ENCODE data around the gene INTS13. TPM values are rescaled to one million over a fixed set of nuclear protein-coding genes. Genes with fewer than 3 reads are reported as not detected.
"Not testable (repeated sequence)": the region's sequence is repeated elsewhere in the genome, so short reads cannot be mapped to it uniquely, and the experiment has no call there.

Gene INTS13
- total and polyA plus RNA-seq, 3 experiments from 2014 or later = 22.3 to 64.5 (median 58.7) TPM

DNA sequence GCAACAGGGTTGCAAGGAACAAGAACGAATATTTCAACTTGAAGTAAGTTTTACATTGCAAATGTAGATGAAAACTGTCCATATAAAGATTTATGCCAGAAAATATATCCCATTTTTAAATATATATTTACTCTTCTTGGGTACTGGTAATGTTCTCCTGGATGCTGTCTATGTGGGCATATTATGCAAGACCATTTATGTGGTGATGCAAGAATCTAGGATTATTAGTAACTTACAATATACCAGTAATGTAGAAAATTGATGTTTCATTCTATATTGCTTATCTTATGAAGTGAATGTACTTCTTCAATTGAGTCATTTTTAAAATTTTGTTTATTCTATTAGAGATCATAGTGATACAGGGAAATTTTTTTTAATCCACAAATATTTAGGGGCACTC, 25.6 kb upstream of the INTS13 start:
- ChIA-PET CTCF (interaction anchor here (1.5 kb wide), 1 partner anchor 50 kb away, joined by 6 read pairs; the partner anchor contains the start of gene TM7SF3), POLR2A (no interaction called here)
- H3K27ac ChIP-seq (ENCODE audit: low read depth, low read length) = no peak overlapping the region
- H3K27me3 ChIP-seq (ENCODE audit: insufficient read depth, low read length, poor library complexity, severe bottlenecking) = no peaks in the 10 kb centered on the region
- Mint-ChIP-seq H3K4me1 (peaks cover 4 to 8% (median 4%) of the 10 kb centered on the region in 3 donors), H3K9me3 (no peaks in the 10 kb centered on the region), H3K36me3 (peaks cover 4 to 74% (median 21%) of the 10 kb centered on the region in 3 donors), H3K4me3 (no peak overlapping the region), H3K27ac (peak overlapping the region in 3 of 8 donors; percentile 26 to 70 (median 29)), H3K27me3 (no peaks in the 10 kb centered on the region)
- H3K36me3 ChIP-seq (ENCODE audit: insufficient read depth, low read length) = peaks cover 22% of the 10 kb centered on the region
- H3K9me3 ChIP-seq (ENCODE audit: low read length) = no peaks in the 10 kb centered on the region
- no peak for DNase-seq
- no peaks in the 10 kb centered on the region for H3K4me1 ChIP-seq (ENCODE audit: insufficient read depth, low read length)
- H3K4me3 ChIP-seq (ENCODE audit: low read length) = no peak overlapping the region

DNA sequence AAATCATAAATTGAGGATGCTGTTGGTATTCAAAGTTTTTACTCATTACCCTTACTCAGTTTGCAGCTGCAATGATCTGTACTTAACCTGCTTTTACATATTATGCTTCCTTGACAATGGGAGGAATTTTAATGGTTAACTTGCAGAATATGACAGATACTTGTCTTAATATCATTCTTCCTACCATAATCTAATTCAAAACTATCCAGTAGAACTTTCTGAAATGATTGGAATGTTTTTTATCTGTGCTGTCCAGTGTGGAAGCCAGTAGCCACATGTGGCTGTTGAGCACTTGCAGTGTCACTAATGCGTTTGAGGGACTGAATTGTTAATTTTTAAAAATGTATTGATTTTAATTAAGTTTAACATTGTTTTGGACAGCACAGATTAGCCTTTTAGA, 24.0 kb upstream of the INTS13 start:
- no peaks in the 10 kb centered on the region for H3K9me3 Mint-ChIP-seq
- CTCF ChIA-PET = no interaction called here
- H3K36me3 Mint-ChIP-seq = peaks cover 11 to 81% (median 24%) of the 10 kb centered on the region in 3 donors
- no peaks in the 10 kb centered on the region for H3K27me3 Mint-ChIP-seq
- Histone ChIP-seq H3K27ac (ENCODE audit: low read depth, low read length) (no peak overlapping the region), H3K9me3 (ENCODE audit: low read length) (no peaks in the 10 kb centered on the region), H3K4me1 (ENCODE audit: insufficient read depth, low read length) (no peaks in the 10 kb centered on the region), H3K27me3 (ENCODE audit: insufficient read depth, low read length, poor library complexity, severe bottlenecking) (no peaks in the 10 kb centered on the region), H3K36me3 (ENCODE audit: insufficient read depth, low read length) (peaks cover 25% of the 10 kb centered on the region), H3K4me3 (ENCODE audit: low read length) (no peak overlapping the region)
- peak overlapping the region in 2 of 8 donors; percentile 26 to 61 for H3K27ac Mint-ChIP-seq
- no peak for DNase-seq
- H3K4me1 Mint-ChIP-seq = peaks cover 4 to 10% (median 9%) of the 10 kb centered on the region in 3 donors
- no peak overlapping the region for H3K4me3 Mint-ChIP-seq
- POLR2A ChIA-PET = no interaction called here

DNA sequence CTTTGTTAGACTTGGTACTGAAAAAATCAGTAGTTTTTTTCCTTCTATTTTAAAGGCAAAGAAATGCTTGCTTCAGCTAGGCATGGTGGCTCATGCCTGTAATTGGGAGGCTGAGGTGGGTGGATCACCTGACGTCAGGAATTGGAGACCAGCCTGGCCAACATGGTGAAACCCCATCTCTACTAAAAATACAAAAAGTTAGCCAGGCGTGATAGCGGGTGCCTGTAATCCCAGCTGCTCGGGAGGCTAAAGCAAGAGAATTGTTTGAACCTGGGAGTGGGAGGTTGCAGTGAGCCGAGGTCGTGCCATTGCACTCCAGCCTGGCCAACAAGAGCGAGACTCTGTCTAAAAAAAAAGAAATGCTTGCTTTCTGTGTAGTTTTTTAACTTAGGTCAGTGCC, 23.6 kb upstream of the INTS13 start:
- H3K9me3 Mint-ChIP-seq; H3K4me3 ChIP-seq (ENCODE audit: low read length); POLR2A ChIA-PET; H3K27me3 ChIP-seq (ENCODE audit: insufficient read depth, low read length, poor library complexity, severe bottlenecking); H3K27ac ChIP-seq (ENCODE audit: low read depth, low read length); H3K9me3 ChIP-seq (ENCODE audit: low read length); CTCF ChIA-PET; DNase-seq; H3K4me1 ChIP-seq (ENCODE audit: insufficient read depth, low read length); H3K27me3 Mint-ChIP-seq; H3K4me3 Mint-ChIP-seq: not testable (repeated sequence)
- Mint-ChIP-seq H3K36me3 (peaks cover 15 to 82% (median 27%) of the 10 kb centered on the region in 3 donors), H3K4me1 (peaks cover 7 to 15% (median 13%) of the 10 kb centered on the region in 3 donors), H3K27ac (peak overlapping the region in 2 of 8 donors; percentile 61 to 81)
- peaks cover 26% of the 10 kb centered on the region for H3K36me3 ChIP-seq (ENCODE audit: insufficient read depth, low read length)

DNA sequence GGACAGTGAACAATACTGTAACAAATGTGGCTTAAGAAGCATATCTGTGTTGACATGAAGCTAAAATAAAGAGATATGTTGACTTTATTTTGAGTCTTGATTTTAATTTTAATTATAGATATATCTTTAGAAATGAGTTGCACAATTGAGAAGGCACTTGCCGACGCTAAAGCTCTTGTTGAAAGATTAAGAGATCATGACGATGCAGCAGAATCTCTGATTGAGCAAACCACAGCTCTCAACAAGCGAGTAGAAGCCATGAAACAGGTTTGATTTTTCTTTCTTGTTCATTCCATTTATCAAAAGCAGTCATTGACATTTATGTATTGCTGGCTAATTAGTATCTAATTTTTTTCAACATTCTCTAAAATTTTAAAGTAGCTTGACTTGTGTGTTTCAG, 16.2 kb upstream of the INTS13 start:
- no peaks in the 10 kb centered on the region for H3K9me3 ChIP-seq (ENCODE audit: low read length)
- H3K4me1 ChIP-seq (ENCODE audit: insufficient read depth, low read length) = peaks cover 20% of the 10 kb centered on the region
- no peak overlapping the region for H3K4me3 ChIP-seq (ENCODE audit: low read length)
- peak overlapping the region in 1 of 8 donors; percentile 27 for H3K27ac Mint-ChIP-seq
- no peaks in the 10 kb centered on the region for H3K9me3 Mint-ChIP-seq
- CTCF ChIA-PET = interaction anchor here (1.0 kb wide), 1 partner anchor 32 kb away, joined by 3 read pairs; no protein-coding TSS in a partner anchor
- H3K27ac ChIP-seq (ENCODE audit: low read depth, low read length) = no peak overlapping the region
- POLR2A ChIA-PET = no interaction called here
- H3K36me3 Mint-ChIP-seq = peaks cover 18 to 64% (median 23%) of the 10 kb centered on the region in 3 donors
- peaks cover 49 to 74% (median 73%) of the 10 kb centered on the region in 3 donors for H3K4me1 Mint-ChIP-seq
- H3K36me3 ChIP-seq (ENCODE audit: insufficient read depth, low read length) = peaks cover 13% of the 10 kb centered on the region
- no peaks in the 10 kb centered on the region for H3K27me3 Mint-ChIP-seq
- H3K27me3 ChIP-seq (ENCODE audit: insufficient read depth, low read length, poor library complexity, severe bottlenecking) = no peaks in the 10 kb centered on the region
- H3K4me3 Mint-ChIP-seq = peak overlapping the region in 1 of 7 donors; percentile 29
- no peak for DNase-seq

DNA sequence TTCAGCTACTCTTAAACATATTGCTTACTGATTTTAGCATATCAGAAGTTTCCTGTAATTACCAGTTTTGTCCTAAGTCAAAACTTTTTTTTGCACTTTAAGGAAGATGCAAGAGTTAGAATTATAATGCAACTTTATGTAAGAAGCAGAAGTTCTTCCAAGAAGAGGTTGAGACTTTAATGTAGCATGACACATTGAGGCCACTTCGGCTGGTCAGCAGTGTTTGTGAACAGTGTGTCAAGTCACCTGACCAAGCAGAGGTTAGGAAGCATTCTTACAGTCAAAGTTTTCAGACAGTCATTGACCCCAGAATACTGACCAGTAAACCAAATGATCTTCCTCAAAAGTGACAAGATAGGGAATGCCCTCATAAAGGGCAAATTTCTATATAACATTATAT, 15.7 kb upstream of the INTS13 start:
- H3K36me3 Mint-ChIP-seq = peaks cover 20 to 67% (median 25%) of the 10 kb centered on the region in 3 donors

DNA sequence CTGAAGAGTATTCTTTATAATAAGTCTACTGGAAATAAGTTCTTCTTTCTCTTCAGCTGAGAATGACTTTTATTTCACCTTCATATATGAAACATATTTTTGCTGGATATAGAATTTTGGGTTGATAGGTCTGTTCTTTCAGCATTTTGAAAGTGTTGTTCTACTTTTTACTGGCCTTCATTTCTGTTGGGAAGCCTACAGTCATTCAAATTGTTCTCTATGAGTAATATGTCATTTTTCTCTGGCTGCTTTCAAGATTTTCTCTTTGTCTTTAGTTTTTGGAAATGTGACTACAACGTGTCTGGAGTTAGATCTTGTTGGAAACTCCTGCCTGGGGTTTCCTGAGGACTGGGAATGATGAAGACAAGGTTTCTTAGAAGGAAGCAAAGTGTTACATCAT, 10.5 kb upstream of the INTS13 start:
- POLR2A ChIA-PET = no interaction called here
- DNase-seq = no peak
- peak overlapping the region in 2 of 8 donors; percentile 35 to 58 for H3K27ac Mint-ChIP-seq
- no peaks in the 10 kb centered on the region for H3K27me3 Mint-ChIP-seq
- peaks cover 10 to 45% (median 26%) of the 10 kb centered on the region in 3 donors for H3K36me3 Mint-ChIP-seq
- Histone ChIP-seq H3K4me3 (ENCODE audit: low read length) (no peak overlapping the region), H3K9me3 (ENCODE audit: low read length) (no peaks in the 10 kb centered on the region), H3K27me3 (ENCODE audit: insufficient read depth, low read length, poor library complexity, severe bottlenecking) (no peaks in the 10 kb centered on the region), H3K27ac (ENCODE audit: low read depth, low read length) (no peak overlapping the region), H3K36me3 (ENCODE audit: insufficient read depth, low read length) (no peaks in the 10 kb centered on the region), H3K4me1 (ENCODE audit: insufficient read depth, low read length) (peaks cover 36% of the 10 kb centered on the region)
- H3K4me1 Mint-ChIP-seq = peaks cover 67 to 90% (median 89%) of the 10 kb centered on the region in 3 donors
- no peak overlapping the region for H3K4me3 Mint-ChIP-seq
- H3K9me3 Mint-ChIP-seq = peaks cover 3 to 17% (median 5%) of the 10 kb centered on the region in 5 donors
- CTCF ChIA-PET = no interaction called here

More for the DNA sequence above, 15.7 kb upstream of the INTS13 start:
- H3K9me3 ChIP-seq (ENCODE audit: low read length) = no peaks in the 10 kb centered on the region
- peaks cover 20% of the 10 kb centered on the region for H3K4me1 ChIP-seq (ENCODE audit: insufficient read depth, low read length)
- H3K36me3 ChIP-seq (ENCODE audit: insufficient read depth, low read length) = peaks cover 10% of the 10 kb centered on the region
- CTCF ChIA-PET = no interaction called here
- peaks cover 0 to 2% (median 2%) of the 10 kb centered on the region in 5 donors for H3K9me3 Mint-ChIP-seq
- H3K4me3 Mint-ChIP-seq = peak overlapping the region in 1 of 7 donors; percentile 29
- H3K27ac Mint-ChIP-seq = peak overlapping the region in 3 of 8 donors; percentile 26 to 58 (median 29)
- POLR2A ChIA-PET = interaction anchor here (0.7 to 1.0 kb wide), 2 partner anchors 15 to 157 kb away, joined by 4 to 5 read pairs; partner anchors contain the start of gene FGFR1OP2
- H3K27me3 ChIP-seq (ENCODE audit: insufficient read depth, low read length, poor library complexity, severe bottlenecking) = no peaks in the 10 kb centered on the region
- H3K27me3 Mint-ChIP-seq = no peaks in the 10 kb centered on the region
- peaks cover 50 to 77% (median 75%) of the 10 kb centered on the region in 3 donors for H3K4me1 Mint-ChIP-seq
- no peak overlapping the region for H3K27ac ChIP-seq (ENCODE audit: low read depth, low read length)
- DNase-seq = no peak
- H3K4me3 ChIP-seq (ENCODE audit: low read length) = no peak overlapping the region

DNA sequence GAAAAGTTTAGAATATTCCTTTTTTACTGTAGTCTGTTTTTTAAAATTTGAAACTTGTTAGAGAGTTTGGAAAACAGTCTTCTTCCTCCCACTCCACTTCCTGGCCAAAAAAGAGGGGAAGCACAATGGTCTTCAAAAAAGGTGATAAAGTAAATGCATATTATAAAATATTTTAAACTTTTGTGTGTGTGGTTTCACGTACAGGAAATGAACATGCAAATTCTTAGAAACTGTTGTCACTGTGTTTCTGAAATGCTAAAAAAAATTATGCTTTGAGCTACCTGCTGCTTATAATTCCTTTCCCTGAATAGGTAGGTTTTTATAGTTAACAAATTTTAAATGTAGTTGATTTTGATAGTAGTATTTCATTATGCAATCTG, 3.4 kb upstream of the INTS13 start:
- Mint-ChIP-seq H3K27ac (peak overlapping the region; percentile 86 to 99 (median 93)), H3K4me1 (peaks cover 72 to 86% (median 77%) of the 10 kb centered on the region in 3 donors), H3K4me3 (peak overlapping the region; percentile 79 to 99 (median 97)), H3K9me3 (peaks cover 0 to 4% (median 0%) of the 10 kb centered on the region in 5 donors), H3K36me3 (peaks cover 0 to 32% (median 4%) of the 10 kb centered on the region in 3 donors), H3K27me3 (peaks cover 0 to 2% of the 10 kb centered on the region in 2 donors)
- peak overlapping the region; percentile 45 for H3K4me3 ChIP-seq (ENCODE audit: low read length)
- ChIA-PET CTCF (interaction anchor here (1.1 to 2.5 kb wide), 2 partner anchors 56 to 73 kb away, joined by 3 to 12 read pairs; partner anchors contain the start of gene TM7SF3), POLR2A (no interaction called here)
- H3K36me3 ChIP-seq (ENCODE audit: insufficient read depth, low read length) = no peaks in the 10 kb centered on the region
- no peaks in the 10 kb centered on the region for H3K27me3 ChIP-seq (ENCODE audit: insufficient read depth, low read length, poor library complexity, severe bottlenecking)
- H3K27ac ChIP-seq (ENCODE audit: low read depth, low read length) = peak overlapping the region; percentile 58
- peak in 2 of 5 donors; percentile 14 to 31 for DNase-seq
- H3K9me3 ChIP-seq (ENCODE audit: low read length) = no peaks in the 10 kb centered on the region
- peaks cover 46% of the 10 kb centered on the region for H3K4me1 ChIP-seq (ENCODE audit: insufficient read depth, low read length)

DNA sequence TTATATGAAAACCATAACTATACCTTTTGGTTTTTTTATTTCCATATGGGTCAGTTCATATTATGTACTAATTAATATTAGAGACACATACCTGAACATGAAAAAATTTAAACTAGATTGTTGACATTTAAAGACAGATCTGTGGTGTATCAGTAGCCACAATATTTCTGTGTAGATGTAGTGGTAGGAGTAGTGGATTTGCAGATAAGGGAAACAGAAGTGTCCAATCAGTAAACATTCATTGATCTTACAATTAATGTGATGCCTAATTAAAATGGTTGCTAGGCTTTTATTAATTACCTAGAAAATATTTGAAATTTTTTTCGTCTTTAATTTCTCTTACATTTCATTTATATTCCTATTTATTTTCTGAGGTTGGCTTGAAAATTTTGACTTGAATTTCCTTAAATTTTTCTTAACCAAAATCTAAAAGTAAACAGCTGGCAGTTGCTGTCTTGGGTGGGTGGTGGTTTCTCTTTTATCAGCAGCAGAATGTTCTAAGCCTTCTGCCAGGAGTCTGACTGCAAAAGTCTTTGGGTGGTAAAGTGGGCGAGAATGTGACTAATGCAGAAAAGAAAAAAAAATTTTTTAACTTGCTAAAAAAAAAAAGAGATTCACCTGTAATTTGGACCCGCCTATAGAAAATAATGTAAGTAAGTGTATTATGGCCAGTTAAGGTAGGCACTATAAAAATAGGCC, 2.9 kb upstream of the INTS13 start:
- H3K4me1 ChIP-seq (ENCODE audit: insufficient read depth, low read length) = peaks cover 51% of the 10 kb centered on the region
- DNase-seq = peak in 2 of 5 donors; percentile 29 to 47
- Mint-ChIP-seq H3K36me3 (peaks cover 0 to 28% (median 0%) of the 10 kb centered on the region in 3 donors), H3K27me3 (peaks cover 0 to 2% of the 10 kb centered on the region in 2 donors), H3K9me3 (peaks cover 0 to 4% (median 0%) of the 10 kb centered on the region in 5 donors), H3K27ac (peak overlapping the region; percentile 86 to 99 (median 96)), H3K4me1 (peaks cover 72 to 86% (median 78%) of the 10 kb centered on the region in 3 donors), H3K4me3 (peak overlapping the region; percentile 79 to 99 (median 97))
- H3K27ac ChIP-seq (ENCODE audit: low read depth, low read length) = peak overlapping the region; percentile 58
- no peaks in the 10 kb centered on the region for H3K36me3 ChIP-seq (ENCODE audit: insufficient read depth, low read length)
- ChIA-PET POLR2A (no interaction called here), CTCF (interaction anchor here (1.1 kb wide), 1 partner anchor 55 kb away, joined by 3 read pairs; no protein-coding TSS in a partner anchor)
- peak overlapping the region; percentile 87 for H3K4me3 ChIP-seq (ENCODE audit: low read length)
- no peaks in the 10 kb centered on the region for H3K27me3 ChIP-seq (ENCODE audit: insufficient read depth, low read length, poor library complexity, severe bottlenecking)
- no peaks in the 10 kb centered on the region for H3K9me3 ChIP-seq (ENCODE audit: low read length)

All from CD8-positive, alpha-beta memory T cell (primary cell).